HCT116 (cell line): ENCODE measurements around the gene MAPKAP1. TPM values are rescaled to one million over a fixed set of nuclear protein-coding genes. Genes with fewer than 3 reads are reported as not detected.

Source experiments
- ATAC-seq: fragments of 200-7000 bp; cut with Tn5 transposase; 2 replicates; pipeline ENCODE4 v1.9.1; 2020; ENCODE audit warnings: mild to moderate bottlenecking, moderate library complexity
- BruUV-seq: library from RNA; stranded (reverse); fragments of 400-500 nt; replicated peaks from 2 replicates; lab custom pipeline; 2021; lab: Mats Ljungman, UMichigan
- CTCF ChIA-PET: fragments of 300-600 bp; sonication (Branson Sonifier 250); formaldehyde crosslinking; loops from one replicate; lab custom pipeline; 2021; ENCODE audit warnings: antibody characterized with exemption; lab: Charles Lee
- POLR2A ChIA-PET: fragments of 300-600, 350-600 bp; sonication (Branson Sonifier 250); formaldehyde crosslinking; loops from one replicate; lab custom pipeline; 2021; ENCODE audit warnings: antibody characterized with exemption; lab: Charles Lee
- RAD21 ChIA-PET, 2 experiments: fragments of 300-600 bp; sonication (Branson Sonifier 250); formaldehyde crosslinking; loops; one replicate each; lab custom pipeline; 2023; ENCODE audit warnings: low total read pairs in 2 of 2; ENCODE audit not compliant: uncharacterized antibody in 2 of 2, unreplicated experiment in 2 of 2, low non-redundant PET in 1 of 2; lab: Charles Lee
- DNase-seq: peaks from one replicate; pipeline ENCODE4 v3.0.0-alpha.2; 2010; ENCODE audit warnings: low read depth, low spot score
- H2AFZ ChIP-seq: fragments of 200-600 bp; shearing (Covaris generic), sonication (generic); 2 replicates; pipeline ENCODE4 v1.6.1; 2017; ENCODE audit warnings: low read depth, mixed run types, mixed read lengths, antibody characterized with exemption, low read length; ENCODE audit not compliant: poor library complexity, severe bottlenecking
- H3K27ac ChIP-seq: 2 replicates; pipeline ENCODE4 v1.5.1; 2012; ENCODE audit warnings: low read depth, low read length
- H3K27me3 ChIP-seq: fragments of 200-600 bp; sonication (generic); 2 replicates; pipeline ENCODE4 v1.6.1; 2016; ENCODE audit warnings: mixed run types, low read length, mixed read lengths; ENCODE audit not compliant: insufficient read depth
- H3K36me3 ChIP-seq, 2 experiments: fragments of 200-500 bp in 1 of 2; fragments of 200-600 bp in 1 of 2; sonication (Bioruptor generic) in 1 of 2; sonication (generic) in 1 of 2; 2 replicates each; pipeline versions ENCODE4 v1.5.1 to v1.6.1; 2014 to 2016; ENCODE audit warnings: low read length in 2 of 2, inconsistent platforms in 1 of 2, mixed read lengths in 1 of 2, mixed run types in 1 of 2; ENCODE audit not compliant: insufficient read depth in 2 of 2, control insufficient read depth in 1 of 2
- H3K4me1 ChIP-seq, 2 experiments: fragments of 200-600 bp in 1 of 2; sonication (generic) in 1 of 2; 2 replicates each; pipeline versions ENCODE4 v1.5.1 to v1.6.1; 2012 to 2017; ENCODE audit warnings: low read length in 2 of 2, inconsistent platforms in 1 of 2, mild to moderate bottlenecking in 1 of 2, mixed read lengths in 1 of 2, mixed run types in 1 of 2, moderate library complexity in 1 of 2; ENCODE audit not compliant: insufficient read depth in 2 of 2, control insufficient read depth in 1 of 2
- H3K4me2 ChIP-seq: fragments of 200-600 bp; sonication (generic); 2 replicates; pipeline ENCODE4 v1.6.1; 2017; ENCODE audit warnings: mixed run types, low read length, mixed read lengths
- H3K4me3 ChIP-seq, 2 experiments: fragments of 200-600 bp in 1 of 2; sonication (generic) in 1 of 2; replicated peaks in 1 of 2; 2 replicates each; pipeline ENCODE4 v1.5.1; 2011 to 2016; ENCODE audit warnings: low read length in 2 of 2, control low read depth in 1 of 2, low read depth in 1 of 2, mild to moderate bottlenecking in 1 of 2, mixed read lengths in 1 of 2, mixed run types in 1 of 2
- H3K79me2 ChIP-seq: fragments of 200-600 bp; sonication (generic); 2 replicates; pipeline ENCODE4 v1.6.1; 2017; ENCODE audit warnings: mild to moderate bottlenecking, mixed run types, low read length, moderate library complexity, mixed read lengths; ENCODE audit not compliant: insufficient read depth
- H3K9ac ChIP-seq: fragments of 200-600 bp; sonication (generic); 2 replicates; pipeline ENCODE4 v1.6.1; 2016; ENCODE audit warnings: low read length, mixed read lengths
- H3K9me2 ChIP-seq: fragments of 200-600 bp; sonication (generic), shearing (Covaris generic); 2 replicates; pipeline ENCODE4 v1.6.1; 2017; ENCODE audit warnings: mixed run types, mild to moderate bottlenecking, moderate library complexity; ENCODE audit not compliant: insufficient read depth
- H3K9me3 ChIP-seq, 2 experiments: fragments of 200-500 bp in 1 of 2; fragments of 200-600 bp in 1 of 2; sonication (Bioruptor generic) in 1 of 2; sonication (generic) in 1 of 2; 2 replicates each; pipeline ENCODE4 v1.6.1; 2014 to 2017; ENCODE audit warnings: low read length in 2 of 2, mixed read lengths in 2 of 2, inconsistent platforms in 1 of 2, low read depth in 1 of 2, mild to moderate bottlenecking in 1 of 2, mixed run types in 1 of 2, moderate library complexity in 1 of 2; ENCODE audit not compliant: control insufficient read depth in 1 of 2, insufficient read depth in 1 of 2
- H4K20me1 ChIP-seq: fragments of 200-600 bp; sonication (generic), shearing (Covaris generic); 2 replicates; pipeline ENCODE4 v1.6.1; 2017; ENCODE audit warnings: mixed run types, mild to moderate bottlenecking, moderate library complexity; ENCODE audit not compliant: insufficient read depth
- CEBPB ChIP-seq: IDR thresholded peaks from 2 replicates; pipeline ENCODE4 v1.6.1; 2012; ENCODE audit warnings: low read depth
- EGR1 ChIP-seq: IDR thresholded peaks from 2 replicates; pipeline ENCODE4 v1.6.1; 2012; ENCODE audit warnings: low read depth
- ELF1 ChIP-seq: IDR thresholded peaks from 2 replicates; pipeline ENCODE4 v1.6.1; 2012; ENCODE audit warnings: low read depth, borderline replicate concordance
- EZH2 ChIP-seq: fragments of 200-600 bp; sonication (generic); IDR thresholded peaks from 2 replicates; pipeline ENCODE4 v1.6.1; 2017; ENCODE audit warnings: antibody characterized with exemption, mixed run types
- EZH2phosphoT487 ChIP-seq: fragments of 200-600 bp; IDR thresholded peaks from 2 replicates; pipeline ENCODE4 v1.6.1; 2018; ENCODE audit warnings: antibody characterized with exemption, borderline replicate concordance
- JUND ChIP-seq: IDR thresholded peaks from 2 replicates; pipeline ENCODE4 v1.6.1; 2012
- POLR2A ChIP-seq: IDR thresholded peaks from 2 replicates; pipeline ENCODE4 v1.7.0; 2011; ENCODE audit warnings: borderline replicate concordance; ENCODE audit not compliant: insufficient read depth, insufficient read length; ENCODE audit errors: extremely low read depth
- POLR2AphosphoS5 ChIP-seq: IDR thresholded peaks from 2 replicates; pipeline ENCODE4 v1.6.1; 2011; ENCODE audit warnings: mild to moderate bottlenecking, low read depth, low read length, moderate library complexity
- RAD21 ChIP-seq: IDR thresholded peaks from 2 replicates; pipeline ENCODE4 v1.6.1; 2012; ENCODE audit warnings: low read depth, mild to moderate bottlenecking
- SIN3A ChIP-seq: IDR thresholded peaks from 2 replicates; pipeline ENCODE4 v1.6.1; 2012; ENCODE audit warnings: low read depth
- SRF ChIP-seq: IDR thresholded peaks from 2 replicates; pipeline ENCODE4 v1.6.1; 2012; ENCODE audit warnings: low read depth
- YY1 ChIP-seq: IDR thresholded peaks from 2 replicates; pipeline ENCODE4 v1.6.1; 2011; ENCODE audit warnings: low read length, low read depth, moderate library complexity, mild to moderate bottlenecking; ENCODE audit not compliant: insufficient replicate concordance; ENCODE audit errors: extremely low read depth
- ZFX ChIP-seq: fragments of 450-650 bp; IDR thresholded peaks from 2 replicates; pipeline ENCODE4 v1.6.1; 2017
- ZNF274 ChIP-seq: fragments of 200-500 bp; sonication (Bioruptor generic); IDR thresholded peaks from 2 replicates; pipeline ENCODE4 v1.6.1; 2014; ENCODE audit warnings: mild to moderate bottlenecking, low read depth, low read length, inconsistent platforms
- intact Hi-C: fragments of 100-400 bp; cut with micrococcal nuclease; formaldehyde crosslinking; loops from 2 replicates; pipeline ENCODE4 v1.10.0; 2022
- total RNA-seq: library from RNA; stranded (reverse); gene quantifications from one replicate; pipeline ENCODE4 v1.2.1, GENCODE V29; 2021; ENCODE audit not compliant: unreplicated experiment
- TF ChIP-seq, protein P1 (sequence below), 3 experiments: fragments of 200-600 bp in 1 of 3; sonication (generic) in 1 of 3; IDR thresholded peaks in 2 of 3; conservative IDR thresholded peaks in 1 of 3; 2 replicates each; pipeline ENCODE4 v1.5.1; 2012 to 2017; ENCODE audit warnings: low read depth in 2 of 3, low read length in 2 of 3, antibody characterized with exemption in 1 of 3, borderline replicate concordance in 1 of 3, control low read depth in 1 of 3, mild to moderate bottlenecking in 1 of 3, mixed read lengths in 1 of 3, mixed run types in 1 of 3, moderate library complexity in 1 of 3; ENCODE audit not compliant: insufficient read depth in 1 of 3
- TF ChIP-seq, protein P2 (sequence below): IDR thresholded peaks from 2 replicates; pipeline ENCODE4 v1.6.1; 2012

The MAPKAP1 gene
- total RNA-seq, 1 experiment from 2014 or later, result 72.5 TPM

GRCh38 chr9:125466411-125466810 is 240.6 kb downstream of the MAPKAP1 start:
- Histone ChIP-seq H3K27ac (no peak overlapping the region), H3K27me3 (no peaks in the 10 kb centered on the region), H3K4me1 (no peaks in the 10 kb centered on the region), H3K4me3 (no peak overlapping the region), H3K79me2 (no peaks in the 10 kb centered on the region), H3K9me3 (no peaks in the 10 kb centered on the region), H4K20me1 (no peaks in the 10 kb centered on the region), H3K9ac (no peak overlapping the region), H3K36me3 (no peaks in the 10 kb centered on the region), H3K9me2 (no peaks in the 10 kb centered on the region), H3K4me2 (no peak overlapping the region), H2AFZ (no peak overlapping the region)
- TF ChIP-seq YY1, result no peak
- no peak for TF ChIP-seq SRF
- TF ChIP-seq EZH2phosphoT487, result no peak
- no peak for TF ChIP-seq ZNF274
- no peak for TF ChIP-seq EGR1
- no peak for TF ChIP-seq POLR2AphosphoS5
- TF ChIP-seq, protein P1, sequence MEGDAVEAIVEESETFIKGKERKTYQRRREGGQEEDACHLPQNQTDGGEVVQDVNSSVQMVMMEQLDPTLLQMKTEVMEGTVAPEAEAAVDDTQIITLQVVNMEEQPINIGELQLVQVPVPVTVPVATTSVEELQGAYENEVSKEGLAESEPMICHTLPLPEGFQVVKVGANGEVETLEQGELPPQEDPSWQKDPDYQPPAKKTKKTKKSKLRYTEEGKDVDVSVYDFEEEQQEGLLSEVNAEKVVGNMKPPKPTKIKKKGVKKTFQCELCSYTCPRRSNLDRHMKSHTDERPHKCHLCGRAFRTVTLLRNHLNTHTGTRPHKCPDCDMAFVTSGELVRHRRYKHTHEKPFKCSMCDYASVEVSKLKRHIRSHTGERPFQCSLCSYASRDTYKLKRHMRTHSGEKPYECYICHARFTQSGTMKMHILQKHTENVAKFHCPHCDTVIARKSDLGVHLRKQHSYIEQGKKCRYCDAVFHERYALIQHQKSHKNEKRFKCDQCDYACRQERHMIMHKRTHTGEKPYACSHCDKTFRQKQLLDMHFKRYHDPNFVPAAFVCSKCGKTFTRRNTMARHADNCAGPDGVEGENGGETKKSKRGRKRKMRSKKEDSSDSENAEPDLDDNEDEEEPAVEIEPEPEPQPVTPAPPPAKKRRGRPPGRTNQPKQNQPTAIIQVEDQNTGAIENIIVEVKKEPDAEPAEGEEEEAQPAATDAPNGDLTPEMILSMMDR (IDR thresholded peaks at IDR 0.05 in 2 of 3, conservative IDR thresholded peaks at IDR 0.05 in 1 of 3; ENCODE audit: borderline replicate concordance in 1 of 3, insufficient read depth in 1 of 3, low read depth in 2 of 3, low read length in 2 of 3), result no peak
- TF ChIP-seq CEBPB, result no peak
- no peak for TF ChIP-seq EZH2
- TF ChIP-seq, protein P2, sequence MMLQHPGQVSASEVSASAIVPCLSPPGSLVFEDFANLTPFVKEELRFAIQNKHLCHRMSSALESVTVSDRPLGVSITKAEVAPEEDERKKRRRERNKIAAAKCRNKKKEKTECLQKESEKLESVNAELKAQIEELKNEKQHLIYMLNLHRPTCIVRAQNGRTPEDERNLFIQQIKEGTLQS, result no peak
- no peak for TF ChIP-seq RAD21
- no peak for TF ChIP-seq ZFX
- no peak for TF ChIP-seq ELF1
- TF ChIP-seq JUND, result no peak
- TF ChIP-seq SIN3A, result no peak
- TF ChIP-seq POLR2A, result no peak
- ATAC-seq (no peak), DNase-seq (no peak)
- ChIA-PET CTCF (no interaction called here), RAD21 (no interaction called here), POLR2A (no interaction called here)
- BruUV-seq, result no TSS peak
- intact Hi-C loops, result no loop called here
